KOPT-K1 (cell line): ENCODE results near the gene SAG.

Experiments
- H3K27ac ChIP-seq: fragments of 200-600 bp; sonication (generic); 2 replicates; pipeline ENCODE4 v1.5.1; 2016; ENCODE audit warnings: antibody characterized with exemption, mild to moderate bottlenecking, low read depth, low read length; ENCODE audit not compliant: poor library complexity, severe bottlenecking
- H3K36me3 ChIP-seq: fragments of 200-600 bp; sonication (generic); 2 replicates; pipeline ENCODE4 v1.5.1; 2017; ENCODE audit warnings: antibody characterized with exemption, mild to moderate bottlenecking, low read length, moderate library complexity; ENCODE audit not compliant: insufficient read depth
- H3K9me3 ChIP-seq: fragments of 200-600 bp; sonication (generic); 2 replicates; pipeline ENCODE4 v1.5.1; 2017; ENCODE audit warnings: antibody characterized with exemption, low read length, mild to moderate bottlenecking; ENCODE audit not compliant: insufficient read depth, poor library complexity, severe bottlenecking

Gene SAG

GRCh38 chr2:233275223-233275622 is 32.4 kb upstream of the SAG start:
- no peaks in the 10 kb centered on the region for H3K9me3 ChIP-seq
- peaks cover 99% of the 10 kb centered on the region for H3K36me3 ChIP-seq
- H3K27ac ChIP-seq: no peak overlapping the region

GRCh38 chr2:233278921-233279320 is 28.7 kb upstream of the SAG start:
- Histone ChIP-seq H3K36me3 (peaks cover 99% of the 10 kb centered on the region), H3K9me3 (no peaks in the 10 kb centered on the region), H3K27ac (no peak overlapping the region)

- H3K27ac ChIP-seq: no peak overlapping the region
- peaks cover 99% of the 10 kb centered on the region for H3K36me3 ChIP-seq
- no peaks in the 10 kb centered on the region for H3K9me3 ChIP-seq
Measured at GRCh38 chr2:233280114-233280693, 27.4 kb upstream of the SAG start.

GRCh38 chr2:233281553-233281952 is 26.1 kb upstream of the SAG start:
- Histone ChIP-seq H3K36me3 (peaks cover 99% of the 10 kb centered on the region), H3K9me3 (no peaks in the 10 kb centered on the region), H3K27ac (no peak overlapping the region)

- Histone ChIP-seq H3K36me3 (peaks cover 99% of the 10 kb centered on the region), H3K9me3 (no peaks in the 10 kb centered on the region), H3K27ac (no peak overlapping the region)
Measured at GRCh38 chr2:233281992-233282603, 25.5 kb upstream of the SAG start.

GRCh38 chr2:233285921-233286320 is 21.7 kb upstream of the SAG start:
- H3K9me3 ChIP-seq: no peaks in the 10 kb centered on the region
- H3K36me3 ChIP-seq: peaks cover 99% of the 10 kb centered on the region
- H3K27ac ChIP-seq: no peak overlapping the region

GRCh38 chr2:233287871-233288270 is 19.7 kb upstream of the SAG start:
- Histone ChIP-seq H3K9me3 (no peaks in the 10 kb centered on the region), H3K27ac (no peak overlapping the region), H3K36me3 (peaks cover 99% of the 10 kb centered on the region)

GRCh38 chr2:233288663-233289062 is 19.0 kb upstream of the SAG start:
- peaks cover 99% of the 10 kb centered on the region for H3K36me3 ChIP-seq
- H3K27ac ChIP-seq: no peak overlapping the region
- no peaks in the 10 kb centered on the region for H3K9me3 ChIP-seq

GRCh38 chr2:233289648-233290047 is 18.0 kb upstream of the SAG start:
- no peak overlapping the region for H3K27ac ChIP-seq
- H3K36me3 ChIP-seq: peaks cover 100% of the 10 kb centered on the region
- no peaks in the 10 kb centered on the region for H3K9me3 ChIP-seq

GRCh38 chr2:233290051-233290845 is 17.4 kb upstream of the SAG start:
- Histone ChIP-seq H3K9me3 (no peaks in the 10 kb centered on the region), H3K36me3 (peaks cover 100% of the 10 kb centered on the region), H3K27ac (no peak overlapping the region)

GRCh38 chr2:233295891-233296290 is 11.7 kb upstream of the SAG start:
- Histone ChIP-seq H3K36me3 (peaks cover 63% of the 10 kb centered on the region), H3K27ac (no peak overlapping the region), H3K9me3 (no peaks in the 10 kb centered on the region)

GRCh38 chr2:233297076-233297475 is 10.5 kb upstream of the SAG start:
- no peak overlapping the region for H3K27ac ChIP-seq
- peaks cover 51% of the 10 kb centered on the region for H3K36me3 ChIP-seq
- no peaks in the 10 kb centered on the region for H3K9me3 ChIP-seq

- Histone ChIP-seq H3K36me3 (peaks cover 18% of the 10 kb centered on the region), H3K9me3 (no peaks in the 10 kb centered on the region), H3K27ac (no peak overlapping the region)
Measured at GRCh38 chr2:233300401-233300800, 7.2 kb upstream of the SAG start.

- peaks cover 10% of the 10 kb centered on the region for H3K36me3 ChIP-seq
- no peak overlapping the region for H3K27ac ChIP-seq
- no peaks in the 10 kb centered on the region for H3K9me3 ChIP-seq
Measured at GRCh38 chr2:233301248-233301647, 6.4 kb upstream of the SAG start.

- Histone ChIP-seq H3K36me3 (peaks cover 4% of the 10 kb centered on the region; the same call in 1 of the 2 replicates), H3K27ac (no peak overlapping the region), H3K9me3 (no peaks in the 10 kb centered on the region)
Measured at GRCh38 chr2:233301811-233302210, 5.8 kb upstream of the SAG start.
